Measurements from ENCODE around the gene NUF2.

NUF2 gene

GRCh38 chr1:163399976-163400601 lies 78.3 kb downstream of the NUF2 start:
- DNase-seq (ENCODE audit: extremely low read depth, low read depth): no peak
- TF ChIP-seq, protein P1, sequence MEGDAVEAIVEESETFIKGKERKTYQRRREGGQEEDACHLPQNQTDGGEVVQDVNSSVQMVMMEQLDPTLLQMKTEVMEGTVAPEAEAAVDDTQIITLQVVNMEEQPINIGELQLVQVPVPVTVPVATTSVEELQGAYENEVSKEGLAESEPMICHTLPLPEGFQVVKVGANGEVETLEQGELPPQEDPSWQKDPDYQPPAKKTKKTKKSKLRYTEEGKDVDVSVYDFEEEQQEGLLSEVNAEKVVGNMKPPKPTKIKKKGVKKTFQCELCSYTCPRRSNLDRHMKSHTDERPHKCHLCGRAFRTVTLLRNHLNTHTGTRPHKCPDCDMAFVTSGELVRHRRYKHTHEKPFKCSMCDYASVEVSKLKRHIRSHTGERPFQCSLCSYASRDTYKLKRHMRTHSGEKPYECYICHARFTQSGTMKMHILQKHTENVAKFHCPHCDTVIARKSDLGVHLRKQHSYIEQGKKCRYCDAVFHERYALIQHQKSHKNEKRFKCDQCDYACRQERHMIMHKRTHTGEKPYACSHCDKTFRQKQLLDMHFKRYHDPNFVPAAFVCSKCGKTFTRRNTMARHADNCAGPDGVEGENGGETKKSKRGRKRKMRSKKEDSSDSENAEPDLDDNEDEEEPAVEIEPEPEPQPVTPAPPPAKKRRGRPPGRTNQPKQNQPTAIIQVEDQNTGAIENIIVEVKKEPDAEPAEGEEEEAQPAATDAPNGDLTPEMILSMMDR (IDR thresholded peaks at IDR 0.05; ENCODE audit: low read depth, low read length, missing control alignments): no peak
- no peak overlapping the region for H3K4me3 ChIP-seq (replicated peaks; ENCODE audit: low read depth, low read length)

DNA sequence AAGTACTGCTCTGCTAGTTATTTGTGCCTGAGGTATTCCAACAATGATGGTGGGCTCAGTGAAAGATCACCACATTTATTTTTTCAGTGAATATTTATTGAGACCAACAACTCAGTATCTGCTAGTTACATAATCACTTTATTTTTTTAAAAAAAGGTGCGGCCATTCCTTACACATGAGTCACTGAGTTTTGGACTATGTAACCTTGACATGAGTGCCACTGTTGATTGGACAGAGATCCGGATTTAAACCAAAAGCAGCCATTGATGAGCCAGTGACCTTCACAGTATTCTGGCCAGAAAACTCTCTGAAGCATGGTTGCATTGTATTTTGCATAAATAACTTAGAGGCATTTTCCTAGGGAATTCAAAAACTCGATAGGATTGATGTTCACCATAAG lies 79.5 kb downstream of the NUF2 start:
- H3K4me3 ChIP-seq (replicated peaks; ENCODE audit: low read depth, low read length): no peak overlapping the region
- no peak for DNase-seq (ENCODE audit: extremely low read depth, low read depth)
- TF ChIP-seq, protein P1 (IDR thresholded peaks at IDR 0.05; ENCODE audit: low read depth, low read length, missing control alignments): no peak
